Loucy (cell line): ENCODE data around the gene MYOZ1.
"Not testable (repeated sequence)": the region's sequence is repeated elsewhere in the genome, so short reads cannot be mapped to it uniquely, and the experiment has no call there.

Experiments used
- H2AFZ ChIP-seq: fragments of 200-600 bp; sonication (generic); 2 replicates; pipeline ENCODE4 v1.6.0; 2016; ENCODE audit warnings: antibody characterized with exemption, mild to moderate bottlenecking, low read length, moderate library complexity
- H3F3A ChIP-seq: fragments of 200-600 bp; 2 replicates; pipeline ENCODE4 v1.6.0; 2016; ENCODE audit warnings: antibody characterized with exemption, low read depth, mild to moderate bottlenecking
- H3K27me3 ChIP-seq: fragments of 200-600 bp; sonication (generic); 2 replicates; pipeline ENCODE4 v1.6.1; 2014; ENCODE audit warnings: low read length, mild to moderate bottlenecking; ENCODE audit not compliant: insufficient read depth, poor library complexity, severe bottlenecking
- H3K36me3 ChIP-seq: fragments of 200-600 bp; sonication (generic); 2 replicates; pipeline ENCODE4 v1.6.1; 2016; ENCODE audit warnings: low read length; ENCODE audit not compliant: insufficient read depth
- H3K4me1 ChIP-seq: fragments of 200-600 bp; sonication (generic); 2 replicates; pipeline ENCODE4 v1.5.1; 2014; ENCODE audit warnings: low read length, mild to moderate bottlenecking; ENCODE audit not compliant: insufficient read depth, poor library complexity, severe bottlenecking
- H3K4me2 ChIP-seq: fragments of 200-600 bp; sonication (generic); 2 replicates; pipeline ENCODE4 v1.6.0; 2014; ENCODE audit warnings: antibody characterized with exemption, low read length, low read depth, mild to moderate bottlenecking; ENCODE audit not compliant: poor library complexity, severe bottlenecking
- H3K4me3 ChIP-seq: fragments of 200-600 bp; sonication (generic); 2 replicates; pipeline ENCODE4 v1.5.1; 2014; ENCODE audit warnings: low read length, mild to moderate bottlenecking, mixed read lengths; ENCODE audit not compliant: poor library complexity, severe bottlenecking
- H3K79me2 ChIP-seq: fragments of 200-600 bp; sonication (generic); 2 replicates; pipeline ENCODE4 v1.6.1; 2014; ENCODE audit warnings: low read length; ENCODE audit not compliant: insufficient read depth
- H3K9ac ChIP-seq: fragments of 200-600 bp; sonication (generic); 2 replicates; pipeline ENCODE4 v1.6.0; 2014; ENCODE audit warnings: mild to moderate bottlenecking, low read depth, low read length, moderate library complexity; ENCODE audit not compliant: poor library complexity, severe bottlenecking
- H3K9me2 ChIP-seq: fragments of 200-600 bp; sonication (generic); replicated peaks from 2 replicates; pipeline ENCODE4 v1.6.1; 2016; ENCODE audit warnings: low read depth, low read length, mixed read lengths
- H3K9me3 ChIP-seq: fragments of 200-600 bp; sonication (generic); 2 replicates; pipeline ENCODE4 v1.6.1; 2014; ENCODE audit warnings: mild to moderate bottlenecking, antibody characterized with exemption, low read length, low read depth; ENCODE audit not compliant: insufficient read depth
- H4K20me1 ChIP-seq: fragments of 200-600 bp; sonication (generic); 2 replicates; pipeline ENCODE4 v1.6.0; 2014; ENCODE audit warnings: antibody characterized with exemption, low read length, mild to moderate bottlenecking; ENCODE audit not compliant: insufficient read depth, poor library complexity, severe bottlenecking
- EZH2phosphoT487 ChIP-seq: fragments of 200-600 bp; IDR thresholded peaks from 2 replicates; pipeline ENCODE4 v1.6.1; 2018; ENCODE audit warnings: antibody characterized with exemption, mild to moderate bottlenecking, moderate library complexity, borderline replicate concordance
- TF ChIP-seq, protein P1 (sequence below): fragments of 200-600 bp; sonication (generic); conservative IDR thresholded peaks from 2 replicates; pipeline ENCODE4 v1.5.1; 2014; ENCODE audit warnings: mild to moderate bottlenecking, antibody characterized with exemption, low read length

Gene MYOZ1

DNA sequence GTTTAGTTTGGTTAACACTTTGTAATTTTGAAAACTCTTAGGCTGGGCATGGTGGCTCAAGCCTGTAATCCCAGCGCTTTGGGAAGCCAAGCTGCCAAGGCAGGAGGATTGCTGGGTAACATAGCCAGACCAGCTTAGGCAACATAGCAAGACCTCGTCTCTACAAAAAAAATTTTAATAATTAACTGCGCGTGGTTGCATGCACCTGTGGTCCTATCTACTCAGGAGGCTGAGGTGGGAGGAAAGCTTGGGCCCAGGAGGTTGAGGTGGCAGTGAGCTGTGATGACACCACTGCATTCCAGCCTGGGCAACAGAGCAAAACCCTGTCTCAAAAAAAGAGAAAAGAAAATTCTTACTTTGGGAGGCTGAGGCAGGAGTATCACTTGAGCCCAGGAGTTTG lies 18.2 kb downstream of the MYOZ1 start:
- Histone ChIP-seq H4K20me1 (no peaks in the 10 kb centered on the region), H3K4me2 (no peak overlapping the region), H3K36me3 (no peaks in the 10 kb centered on the region), H3K9me2 (no peaks in the 10 kb centered on the region), H2AFZ (no peak overlapping the region), H3K4me3 (no peak overlapping the region), H3K9ac (no peak overlapping the region), H3K4me1 (peaks cover 18% of the 10 kb centered on the region), H3F3A (no peaks in the 10 kb centered on the region), H3K9me3 (no peaks in the 10 kb centered on the region), H3K27me3 (no peaks in the 10 kb centered on the region), H3K79me2 (peaks cover 15% of the 10 kb centered on the region; the same call in 1 of the 2 replicates)
- TF ChIP-seq, protein P1, sequence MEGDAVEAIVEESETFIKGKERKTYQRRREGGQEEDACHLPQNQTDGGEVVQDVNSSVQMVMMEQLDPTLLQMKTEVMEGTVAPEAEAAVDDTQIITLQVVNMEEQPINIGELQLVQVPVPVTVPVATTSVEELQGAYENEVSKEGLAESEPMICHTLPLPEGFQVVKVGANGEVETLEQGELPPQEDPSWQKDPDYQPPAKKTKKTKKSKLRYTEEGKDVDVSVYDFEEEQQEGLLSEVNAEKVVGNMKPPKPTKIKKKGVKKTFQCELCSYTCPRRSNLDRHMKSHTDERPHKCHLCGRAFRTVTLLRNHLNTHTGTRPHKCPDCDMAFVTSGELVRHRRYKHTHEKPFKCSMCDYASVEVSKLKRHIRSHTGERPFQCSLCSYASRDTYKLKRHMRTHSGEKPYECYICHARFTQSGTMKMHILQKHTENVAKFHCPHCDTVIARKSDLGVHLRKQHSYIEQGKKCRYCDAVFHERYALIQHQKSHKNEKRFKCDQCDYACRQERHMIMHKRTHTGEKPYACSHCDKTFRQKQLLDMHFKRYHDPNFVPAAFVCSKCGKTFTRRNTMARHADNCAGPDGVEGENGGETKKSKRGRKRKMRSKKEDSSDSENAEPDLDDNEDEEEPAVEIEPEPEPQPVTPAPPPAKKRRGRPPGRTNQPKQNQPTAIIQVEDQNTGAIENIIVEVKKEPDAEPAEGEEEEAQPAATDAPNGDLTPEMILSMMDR = no peak
- TF ChIP-seq EZH2phosphoT487 = no peak

DNA sequence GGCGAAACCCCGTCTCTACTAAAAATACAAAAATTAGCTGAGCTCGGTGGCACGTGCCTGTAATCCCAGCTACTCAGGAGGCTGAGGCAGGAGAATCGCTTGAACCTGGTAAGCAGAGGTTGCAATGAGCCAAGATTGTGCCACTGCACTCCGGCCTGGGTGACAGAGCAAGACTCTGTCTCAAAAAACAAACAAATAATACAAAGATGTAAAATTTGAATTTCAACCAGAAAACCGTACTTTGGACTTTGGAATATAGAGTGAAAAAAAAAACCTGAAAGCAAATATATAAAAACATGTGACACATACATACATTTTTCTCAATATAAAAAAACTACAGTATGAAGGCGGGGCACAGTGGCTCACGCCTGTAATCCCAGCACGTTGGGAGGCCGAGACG lies 20.3 kb downstream of the MYOZ1 start:
- not testable (repeated sequence) for H3K4me3 ChIP-seq, H3F3A ChIP-seq, H3K4me1 ChIP-seq, H3K9ac ChIP-seq, H3K9me2 ChIP-seq, H3K9me3 ChIP-seq, H3K27me3 ChIP-seq, H2AFZ ChIP-seq, H3K79me2 ChIP-seq, H4K20me1 ChIP-seq, H3K36me3 ChIP-seq, H3K4me2 ChIP-seq

DNA sequence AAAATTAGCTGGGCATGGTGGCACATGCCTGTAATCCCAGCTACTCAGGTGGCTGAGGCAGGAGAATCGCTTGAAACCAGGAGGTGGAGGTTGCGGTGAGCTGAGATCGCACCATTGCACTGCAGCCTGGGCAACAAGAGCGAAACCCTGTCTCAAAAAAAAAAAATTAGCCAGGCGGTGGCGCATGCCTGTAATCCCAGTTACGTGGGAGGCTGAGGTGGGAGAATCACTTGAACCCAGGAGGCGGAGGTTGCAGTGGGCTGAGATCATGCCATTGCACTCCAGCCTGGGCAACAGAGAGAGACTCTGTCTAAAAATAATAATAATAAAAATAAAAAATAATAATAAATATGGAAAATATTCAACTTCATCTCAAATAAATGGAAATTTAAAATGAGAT lies 24.1 kb downstream of the MYOZ1 start:
- not testable (repeated sequence) for H3K4me3 ChIP-seq, H3F3A ChIP-seq, H3K79me2 ChIP-seq, H3K27me3 ChIP-seq, H3K9me3 ChIP-seq, H3K9ac ChIP-seq, H3K9me2 ChIP-seq, H3K4me2 ChIP-seq, H4K20me1 ChIP-seq, H3K4me1 ChIP-seq, H3K36me3 ChIP-seq, H2AFZ ChIP-seq

DNA sequence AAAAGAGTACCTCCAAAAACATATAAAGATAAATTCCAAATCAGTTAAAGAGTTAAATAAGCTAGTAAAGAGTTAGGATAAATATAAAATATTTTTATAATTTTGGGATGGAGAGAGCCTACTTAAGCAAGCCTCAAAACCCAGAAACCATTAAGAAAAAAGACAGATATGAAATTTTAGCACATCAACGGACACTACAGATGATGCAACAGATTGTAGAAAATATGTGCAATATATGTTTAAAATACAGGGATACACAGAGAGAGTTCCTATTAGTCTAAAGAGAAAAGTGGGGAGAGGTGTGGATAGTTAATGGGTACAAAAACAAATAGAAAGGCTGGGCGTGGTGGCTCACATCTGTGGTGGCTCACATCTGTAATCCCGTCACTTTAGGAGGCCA lies 26.6 kb downstream of the MYOZ1 start:
- TF ChIP-seq, protein P1 = no peak
- TF ChIP-seq EZH2phosphoT487 = no peak
- Histone ChIP-seq H2AFZ (no peak overlapping the region), H3K27me3 (no peaks in the 10 kb centered on the region), H4K20me1 (no peaks in the 10 kb centered on the region), H3K79me2 (no peaks in the 10 kb centered on the region), H3K9ac (no peak overlapping the region), H3F3A (no peaks in the 10 kb centered on the region), H3K4me2 (no peak overlapping the region), H3K4me1 (no peaks in the 10 kb centered on the region), H3K9me2 (no peaks in the 10 kb centered on the region), H3K9me3 (no peaks in the 10 kb centered on the region), H3K36me3 (no peaks in the 10 kb centered on the region), H3K4me3 (no peak overlapping the region)
